IMR-90 (cell line): ENCODE results near the gene SLC2A3. TPM values are rescaled to one million over a fixed set of nuclear protein-coding genes. Genes with fewer than 3 reads are reported as not detected.
A peak's percentile ranks its signal among the peaks of the same experiment; 100 is the strongest.

Experiments
- ATAC-seq: fragments of 200-7000 bp; cut with Tn5 transposase; 2 replicates; pipeline ENCODE4 v1.9.1; 2020; ENCODE audit warnings: low read depth, mild to moderate bottlenecking, moderate library complexity
- Bru-seq: library from RNA; stranded (reverse); fragments of 400-500 nt; gene quantifications from one replicate; lab custom pipeline; 2021; lab: Mats Ljungman, UMichigan
- BruChase-seq, 2 experiments: library from RNA; stranded (reverse); fragments of 400-500 nt; gene quantifications; one replicate each; lab custom pipeline; 2021; lab: Mats Ljungman, UMichigan
- BruUV-seq: library from RNA; stranded (reverse); fragments of 400-500 nt; replicated peaks from 2 replicates; lab custom pipeline; 2021; lab: Mats Ljungman, UMichigan
- CTCF ChIA-PET: fragments of 300-600 bp; formaldehyde crosslinking; extraction: SDS; loops from one replicate; lab custom pipeline; 2021; ENCODE audit warnings: antibody characterized with exemption; lab: Yijun Ruan, JAX
- POLR2A ChIA-PET: fragments of 300-600 bp; sonication (Branson Sonifier 250); formaldehyde crosslinking; loops from one replicate; lab custom pipeline; 2022; ENCODE audit warnings: antibody characterized with exemption; ENCODE audit not compliant: unreplicated experiment; lab: Charles Lee
- DNase-seq: peaks from one replicate; pipeline ENCODE4 v3.0.0; 2013
- H2AFZ ChIP-seq: replicated peaks from 2 replicates; pipeline ENCODE3; 2013; ENCODE audit warnings: low read length, mild to moderate bottlenecking; ENCODE audit not compliant: poor library complexity
- H2AK5ac ChIP-seq: 2 replicates; pipeline ENCODE4 v1.6.1; 2013; ENCODE audit warnings: low read depth, low read length, inconsistent platforms
- H2AK9ac ChIP-seq: replicated peaks from 2 replicates; pipeline ENCODE3; 2013; ENCODE audit warnings: mild to moderate bottlenecking, low read depth, low read length, moderate library complexity; ENCODE audit not compliant: poor library complexity
- H2BK120ac ChIP-seq: 2 replicates; pipeline ENCODE4 v1.6.1; 2013; ENCODE audit warnings: low read depth, low read length, inconsistent platforms
- H2BK15ac ChIP-seq: 3 replicates; pipeline ENCODE4 v1.6.1; 2013; ENCODE audit warnings: low read depth, low read length, inconsistent platforms
- H2BK20ac ChIP-seq: 2 replicates; pipeline ENCODE4 v1.6.1; 2013; ENCODE audit warnings: low read depth, mild to moderate bottlenecking, inconsistent platforms, low read length, moderate library complexity
- H2BK5ac ChIP-seq: 2 replicates; pipeline ENCODE4 v1.6.1; 2013; ENCODE audit warnings: mild to moderate bottlenecking, low read depth, low read length, inconsistent platforms; ENCODE audit not compliant: poor library complexity, severe bottlenecking
- H3K14ac ChIP-seq: replicated peaks from 2 replicates; pipeline ENCODE4 v1.6.1; 2013; ENCODE audit warnings: low read depth, low read length, inconsistent platforms
- H3K18ac ChIP-seq: 2 replicates; pipeline ENCODE4 v1.6.1; 2013; ENCODE audit warnings: low read depth, low read length, control low read depth
- H3K23ac ChIP-seq: 2 replicates; pipeline ENCODE4 v1.6.1; 2013; ENCODE audit warnings: low read depth, low read length, inconsistent platforms
- H3K27ac ChIP-seq: 2 replicates; pipeline ENCODE4 v1.5.1; 2013; ENCODE audit warnings: mild to moderate bottlenecking, control low read depth, low read length; ENCODE audit not compliant: insufficient read depth
- H3K27me3 ChIP-seq: 2 replicates; pipeline ENCODE4 v1.6.1; 2013; ENCODE audit warnings: low read length; ENCODE audit not compliant: control insufficient read depth, insufficient read depth
- H3K36me3 ChIP-seq: 2 replicates; pipeline ENCODE4 v1.6.1; 2013; ENCODE audit warnings: low read length, mixed read lengths; ENCODE audit not compliant: control insufficient read depth, insufficient read depth
- H3K4ac ChIP-seq: 2 replicates; pipeline ENCODE4 v1.6.1; 2013; ENCODE audit warnings: low read depth, low read length, inconsistent platforms
- H3K4me1 ChIP-seq: 2 replicates; pipeline ENCODE4 v1.6.1; 2013; ENCODE audit warnings: low read length, mixed read lengths; ENCODE audit not compliant: control insufficient read depth, insufficient read depth
- H3K4me2 ChIP-seq: 2 replicates; pipeline ENCODE4 v1.6.1; 2013; ENCODE audit warnings: low read depth, mild to moderate bottlenecking, control low read depth, low read length, moderate library complexity
- H3K4me3 ChIP-seq: 2 replicates; pipeline ENCODE4 v1.5.1; 2013; ENCODE audit warnings: low read depth, mild to moderate bottlenecking, control low read depth, low read length, moderate library complexity; ENCODE audit not compliant: insufficient read depth
- H3K56ac ChIP-seq: 2 replicates; pipeline ENCODE4 v1.6.1; 2013; ENCODE audit warnings: low read length, inconsistent platforms; ENCODE audit not compliant: insufficient read depth; ENCODE audit errors: extremely low read depth
- H3K79me1 ChIP-seq, 2 experiments: 2 replicates each; pipeline ENCODE4 v1.6.1; 2013; ENCODE audit warnings: low read length in 2 of 2, inconsistent platforms in 1 of 2, low read depth in 1 of 2
- H3K9ac ChIP-seq: 2 replicates; pipeline ENCODE4 v1.6.1; 2013; ENCODE audit warnings: low read depth, low read length, control low read depth
- H3K9me1 ChIP-seq: 2 replicates; pipeline ENCODE4 v1.6.1; 2013; ENCODE audit warnings: low read length, inconsistent platforms; ENCODE audit not compliant: insufficient read depth
- H3K9me3 ChIP-seq: 2 replicates; pipeline ENCODE4 v1.6.1; 2013; ENCODE audit warnings: low read length; ENCODE audit not compliant: control insufficient read depth, insufficient read depth
- H4K20me1 ChIP-seq: 2 replicates; pipeline ENCODE4 v1.6.1; 2013; ENCODE audit warnings: low read length, inconsistent platforms; ENCODE audit not compliant: insufficient read depth
- H4K5ac ChIP-seq: 2 replicates; pipeline ENCODE4 v1.6.1; 2013; ENCODE audit warnings: mild to moderate bottlenecking, low read depth, low read length, control low read depth
- H4K8ac ChIP-seq, 2 experiments: 2 replicates each; pipeline ENCODE4 v1.6.1; 2013; ENCODE audit warnings: low read depth in 2 of 2, low read length in 2 of 2, control low read depth in 1 of 2, inconsistent platforms in 1 of 2
- H4K91ac ChIP-seq: 2 replicates; pipeline ENCODE4 v1.6.1; 2013; ENCODE audit warnings: low read depth, low read length, inconsistent platforms; ENCODE audit not compliant: insufficient read depth
- CEBPB ChIP-seq: IDR thresholded peaks from 2 replicates; pipeline ENCODE4 v1.6.1; 2012; ENCODE audit warnings: low read depth, low read length, improper control_type of control experiment
- CHD1 ChIP-seq: IDR thresholded peaks from 2 replicates; pipeline ENCODE4 v1.6.1; 2012; ENCODE audit warnings: low read depth, low read length, improper control_type of control experiment
- FOS ChIP-seq: fragments of 150-350 bp; IDR thresholded peaks from 2 replicates; pipeline ENCODE4 v1.6.1; 2016; ENCODE audit warnings: low read depth, low read length
- MAZ ChIP-seq: IDR thresholded peaks from 2 replicates; pipeline ENCODE4 v1.6.1; 2012; ENCODE audit warnings: low read depth, mild to moderate bottlenecking, low read length, improper control_type of control experiment, moderate library complexity, borderline replicate concordance
- POLR2A ChIP-seq: IDR thresholded peaks from 2 replicates; pipeline ENCODE4 v1.6.1; 2012; ENCODE audit warnings: mild to moderate bottlenecking, low read depth, low read length
- RAD21 ChIP-seq: IDR thresholded peaks from 2 replicates; pipeline ENCODE4 v1.6.1; 2012; ENCODE audit warnings: low read length, improper control_type of control experiment
- SMC3 ChIP-seq: fragments of 150-350 bp; IDR thresholded peaks from 2 replicates; pipeline ENCODE4 v1.6.1; 2016; ENCODE audit warnings: low read depth, mild to moderate bottlenecking, antibody characterized with exemption, low read length, moderate library complexity
- WGBS, 2 experiments: methylation state at CpG; one replicate each; pipeline versions ENCODE4 v1.1.5 to v1.1.7; 2013; ENCODE audit warnings: missing lambda C conversion rate in 2 of 2; ENCODE audit not compliant: insufficient read length in 1 of 2; ENCODE audit errors: extremely low coverage in 2 of 2; 5-methylcytosine and 5-hydroxymethylcytosine counted together
- dilution Hi-C: fragments of 300-500 bp; cut with HindIII; formaldehyde crosslinking; loops from one replicate; pipeline ENCODE4 v1.14.3; 2018; ENCODE audit warnings: low sequenced_read_pairs; ENCODE audit not compliant: unreplicated experiment
- in situ Hi-C: fragments of 300-500 bp; cut with MboI; formaldehyde crosslinking; loops from 3 replicates; pipeline ENCODE4 v1.14.3; 2019; ENCODE audit warnings: low sequenced_read_pairs, inconsistent platforms, mixed read lengths
- intact Hi-C: fragments of 100-400 bp; cut with micrococcal nuclease; formaldehyde crosslinking; loops from 2 replicates; pipeline ENCODE4 v1.10.0; 2022
- long read RNA-seq: library from polyadenylated mRNA; unstranded; transcript quantifications from one replicate; pipeline ENCODE4 v2.0.0, GENCODE V29; 2021; ENCODE audit not compliant: unreplicated experiment
- polyA plus RNA-seq, 3 experiments: library from polyadenylated mRNA; depleted of rRNA; stranded (reverse); fragments of >200 nt; gene quantifications; 2 replicates each; pipeline ENCODE4 v1.2.3, GENCODE V29; 2012; ENCODE audit warnings: low replicate concordance in 1 of 3
- total RNA-seq: library from RNA; depleted of rRNA; stranded (reverse); fragments of >200 nt; gene quantifications from 2 replicates; pipeline ENCODE4 v1.2.3, GENCODE V29; 2012; rRNA removed

Gene SLC2A3
- 54.8 and 113 TPM in 2 replicates for total RNA-seq
- 38.2 and 46.1 TPM in 2 replicates for polyA plus RNA-seq (2012; rRNA removed)
- polyA plus RNA-seq (2012; cell fraction: cytosol; rRNA removed): 19.4 and 27.9 TPM in 2 replicates
- polyA plus RNA-seq (2012; cell fraction: nucleus; rRNA removed; ENCODE audit: low replicate concordance): 44.9 and 179 TPM in 2 replicates
- Bru-seq, nascent RNA: percentile 97 among the genes with signal in this experiment
- BruChase-seq, experiment 1, labeled RNA remaining after a 6-hour chase: percentile 86 among the genes with signal in this experiment
- BruChase-seq, experiment 2, labeled RNA remaining after a 2-hour chase: percentile 96 among the genes with signal in this experiment
- long read RNA-seq, transcript SLC2A3-201 (10 exons, 3,915 nt): major isoform, 16 of 28 reads
- long read RNA-seq, partial matches to known transcripts: 4 of 28 reads
- long read RNA-seq, other reads (novel, unspliced or antisense): 5 of 28 reads

DNA sequence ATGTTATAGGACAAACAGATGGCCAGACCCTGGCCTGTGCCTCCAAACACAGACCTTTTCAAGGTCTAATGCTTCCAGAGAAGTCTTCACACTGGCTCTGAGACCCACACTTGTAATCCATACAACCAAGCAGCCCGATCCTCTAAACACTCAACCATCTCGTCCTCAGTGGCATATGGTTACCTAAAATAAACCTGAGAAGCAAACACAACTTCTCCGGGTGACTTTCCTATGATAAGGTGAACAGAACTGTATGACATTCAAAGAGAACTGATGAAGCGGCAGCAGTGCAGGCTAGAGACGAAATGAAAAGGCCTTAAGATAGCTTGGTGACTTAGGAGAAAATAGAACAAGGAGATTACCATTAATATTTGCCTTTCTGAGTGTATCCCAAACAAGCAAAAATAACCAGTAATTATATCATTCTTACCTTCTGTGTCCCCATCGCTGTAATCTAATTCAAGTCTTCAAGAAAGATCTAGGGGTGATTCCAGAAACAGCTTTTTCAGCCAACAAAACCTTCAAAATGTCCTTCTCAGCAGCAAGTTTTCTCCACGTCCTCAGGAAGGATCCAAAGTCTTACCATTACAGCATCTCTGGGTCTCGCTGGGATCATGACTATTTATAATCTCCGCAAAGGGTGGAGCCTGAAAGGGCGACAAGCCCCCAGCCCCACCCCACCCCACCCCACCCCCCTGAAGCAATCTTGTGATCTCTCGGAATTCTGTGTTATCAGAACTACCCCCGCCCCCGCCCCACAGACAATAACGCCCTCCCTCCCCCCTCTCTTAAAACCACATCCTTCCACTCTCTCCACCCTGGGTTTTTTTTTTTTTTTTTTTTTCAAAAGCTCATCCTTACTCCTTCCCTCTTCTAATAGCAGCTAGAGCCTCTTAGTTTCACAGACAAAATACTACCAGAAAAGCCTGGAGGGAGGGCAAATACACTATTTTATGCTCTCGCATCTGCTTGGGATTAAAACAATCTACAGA lies at the start of gene SLC2A3:
Gene SLC2A3, minus strand, starts transcription at position 598 of the 992 bp plus-strand sequence. Its CDS starts 153 bp downstream, at position 445.
- Histone ChIP-seq H4K91ac (peak within 1 kb of the TSS; percentile 65), H3K18ac (peak within 1 kb of the TSS; percentile 64), H2AK5ac (peak within 1 kb of the TSS; percentile 46; the same call in 1 of the 2 replicates), H2AFZ (peak within 1 kb of the TSS; percentile 24), H3K27me3 (no peaks in the 10 kb centered on the region), H3K23ac (peak within 1 kb of the TSS; percentile 99), H2AK9ac (peak within 1 kb of the TSS; percentile 78), H3K36me3 (peaks cover 20% of the 10 kb centered on the region), H2BK15ac (peak within 1 kb of the TSS; percentile 55; the same call in 2 of the 3 replicates), H3K56ac (peak within 1 kb of the TSS; percentile 92), H3K9me1 (no peaks in the 10 kb centered on the region), H2BK20ac (peak within 1 kb of the TSS; percentile 69; the same call in 1 of the 2 replicates), H4K8ac (peak within 1 kb of the TSS; percentile 63 to 72), H3K27ac (peak within 1 kb of the TSS; percentile 84), H3K9me3 (no peaks in the 10 kb centered on the region), H3K4me3 (peak within 1 kb of the TSS; percentile 97), H3K4me1 (peaks cover 5% of the 10 kb centered on the region), H2BK120ac (peak within 1 kb of the TSS; percentile 76), H3K14ac (peak within 1 kb of the TSS; percentile 83), H3K79me1 (peaks cover 7 to 32% of the 10 kb centered on the region in 2 experiments; a peak in 3 of 4 replicates), H3K4ac (peak within 1 kb of the TSS; percentile 82), H3K9ac (peak within 1 kb of the TSS; percentile 99), H3K4me2 (peak within 1 kb of the TSS; percentile 91), H2BK5ac (peak within 1 kb of the TSS; percentile 96), H4K20me1 (peaks cover 34% of the 10 kb centered on the region; the same call in 1 of the 2 replicates), H4K5ac (peak within 1 kb of the TSS; percentile 29; the same call in 1 of the 2 replicates)
- CTCF ChIA-PET: interaction anchor here (0.6 to 2.9 kb wide), 5 partner anchors 13 to 101 kb away, joined by 3 to 12 read pairs (median 5); no protein-coding TSS in a partner anchor
- 0% methylated on average over 1 of the region's 15 CpGs; no CpG with 5 or more reads in 1 of the 2 experiments for WGBS, 2 experiments
- POLR2A ChIA-PET: interaction anchor here (0.5 to 1.8 kb wide), 25 partner anchors 19 to 1730 kb away, joined by 3 to 81 read pairs (median 4); no protein-coding TSS in a partner anchor
- ATAC-seq (peak; percentile 74), DNase-seq (peak; percentile 92)
- dilution Hi-C loops: no loop called here
- in situ Hi-C loops: no loop called here
- TF ChIP-seq CHD1 (peak; percentile 96), SMC3 (peak; percentile 30; the same call in 1 of the 2 replicates), MAZ (peak; percentile 71; the same call in 1 of the 2 replicates), CEBPB (no peak), RAD21 (peak; percentile 29), POLR2A (peak; percentile 100), FOS (no peak)
- intact Hi-C loops: loop anchor here (1.0 kb wide), 2 partner anchors 24 to 34 kb away; no protein-coding TSS in a partner anchor
- TSS peak; percentile 92 for BruUV-seq
